Activated CD4-positive, alpha-beta T cell treated with anti-CD3 and anti-CD28 coated beads, Interleukin-2, amount 50 U/mL, for 4 hours (primary cell): ENCODE measurements around the gene POGLUT2.

Experiments
- DNase-seq, 2 experiments: peaks; one replicate each; pipeline ENCODE4 v3.0.0-alpha.2; 2020

POGLUT2 gene

GRCh38 chr13:102763741-102764140 is 35.0 kb downstream of the POGLUT2 start:
- no peak for DNase-seq

- no peak for DNase-seq
Measured at GRCh38 chr13:102761071-102761470, 37.7 kb downstream of the POGLUT2 start.

- DNase-seq, result no peak
Measured at GRCh38 chr13:102758842-102759241, 39.9 kb downstream of the POGLUT2 start.

- DNase-seq, result no peak
Measured at GRCh38 chr13:102757006-102757405, 41.8 kb downstream of the POGLUT2 start.

GRCh38 chr13:102751886-102752285 is 46.9 kb downstream of the POGLUT2 start:
- no peak for DNase-seq

DNA sequence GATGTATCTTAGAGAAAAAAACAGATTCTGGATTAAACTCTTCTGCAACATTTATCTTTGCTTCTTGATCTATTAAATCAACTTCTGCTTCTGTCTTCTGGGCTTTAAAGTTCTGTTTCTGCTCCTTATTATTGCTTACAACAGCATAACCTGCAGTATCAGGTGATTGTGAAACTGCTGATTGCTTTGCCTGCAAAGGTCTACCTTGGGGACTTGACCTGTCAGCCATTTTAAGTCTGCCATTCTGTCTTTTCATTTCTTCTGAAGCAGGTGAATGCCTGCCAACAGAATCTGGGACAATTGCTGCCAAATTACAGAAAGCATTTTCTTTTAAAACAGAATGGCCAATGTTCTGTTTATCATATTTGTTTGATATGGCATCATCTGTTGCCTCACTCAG is 56.3 kb downstream of the POGLUT2 start:
- no peak for DNase-seq

- DNase-seq, result no peak
Measured at GRCh38 chr13:102742101-102742500, 56.7 kb downstream of the POGLUT2 start.
